IPS-11a (cell line): Measurements from ENCODE around the gene TSR1.
"Not testable (repeated sequence)": the region's sequence is repeated elsewhere in the genome, so short reads cannot be mapped to it uniquely, and the experiment has no call there.

Experiments
- H3K4me3 ChIP-seq: one replicate; pipeline ENCODE4 v1.5.1; 2013; ENCODE audit warnings: low read depth, low read length, control low read depth

TSR1 gene

GRCh38 chr17:2338315-2338657, 2.0 kb upstream of the TSR1 start:
- peak overlapping the region; percentile 99 for H3K4me3 ChIP-seq

DNA sequence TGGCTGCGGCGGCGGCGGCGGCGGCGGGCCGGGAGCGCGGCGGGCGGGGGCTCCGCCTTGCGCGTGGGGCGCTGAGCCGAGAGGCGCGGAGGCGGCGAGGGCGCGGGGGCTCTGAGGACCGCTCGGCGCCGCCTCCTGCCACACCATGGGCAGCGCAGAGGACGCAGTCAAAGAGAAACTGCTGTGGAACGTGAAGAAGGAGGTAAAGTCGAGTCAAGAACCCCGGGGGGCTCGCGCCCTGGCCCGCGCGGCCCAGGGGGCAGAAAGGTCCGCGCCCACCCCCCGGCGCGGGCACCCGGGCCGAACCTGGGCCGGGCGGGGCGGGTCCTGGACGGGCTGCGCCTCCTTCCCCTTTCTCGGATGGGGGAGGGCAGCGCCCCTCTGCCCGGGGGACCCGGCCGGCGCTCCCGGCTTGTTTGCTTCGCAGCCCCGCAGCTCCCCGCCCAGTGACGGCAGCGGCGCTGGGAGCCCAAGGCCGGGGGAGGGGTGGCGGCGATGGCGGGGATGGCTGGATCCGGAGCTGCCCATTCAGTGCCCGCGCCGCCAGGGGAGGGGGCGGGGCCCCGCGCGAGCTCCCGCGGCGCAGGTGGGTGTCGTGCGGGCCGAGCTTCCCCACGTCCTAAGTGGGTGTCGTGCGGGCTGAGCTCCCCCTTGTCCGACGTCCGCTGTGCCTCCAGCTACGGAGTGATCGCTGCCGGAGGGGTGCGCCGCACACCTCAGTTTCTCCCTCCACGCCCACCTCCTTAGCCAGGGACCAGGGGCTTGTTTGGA, 1.5 kb upstream of the TSR1 start:
- peak overlapping the region; percentile 99 for H3K4me3 ChIP-seq

DNA sequence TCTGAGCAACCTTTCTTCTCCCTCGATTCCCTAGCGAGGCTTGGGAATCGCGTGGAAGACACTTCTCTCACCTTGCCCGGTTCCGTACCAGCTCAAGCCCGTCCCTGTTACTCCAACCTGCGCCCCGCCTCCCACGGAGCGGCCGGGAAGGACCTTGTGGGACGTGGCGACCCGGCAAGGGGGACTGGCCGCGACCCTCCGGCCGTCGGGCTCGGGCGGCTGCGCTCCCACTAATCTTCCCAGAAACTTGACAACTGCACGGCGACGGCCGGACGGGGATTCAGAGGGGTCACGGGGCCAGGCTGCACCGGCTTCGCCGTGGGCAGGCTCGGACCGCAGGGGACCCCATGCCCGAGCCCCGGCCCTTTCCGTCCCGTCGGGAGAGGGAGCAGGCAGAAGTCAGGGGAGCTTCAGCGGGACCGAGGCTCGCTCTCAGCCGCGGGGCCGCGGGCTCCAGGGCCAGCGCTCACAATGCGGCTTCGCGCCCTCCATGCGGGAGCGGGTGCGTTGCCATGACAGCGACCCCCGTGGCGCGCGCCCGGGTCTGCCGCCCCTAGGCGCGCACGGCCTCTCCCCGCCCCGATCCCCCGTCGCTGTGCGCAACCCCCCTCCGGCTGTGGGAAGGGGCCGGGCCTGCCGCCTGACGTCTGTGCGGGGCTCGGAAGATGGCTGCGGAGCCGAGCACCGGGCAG, 741 bp upstream of the TSR1 start, which contains the start of gene SGSM2:
TSS of gene SGSM2 (plus strand) at position 650 of the 692 bp plus-strand sequence. CDS start 188 bp downstream, outside the sequence.
- peak within 1 kb of the TSS; percentile 99 for H3K4me3 ChIP-seq

GRCh38 chr17:2335726-2336214, 487 bp downstream of the TSR1 start:
- peak overlapping the region; percentile 99 for H3K4me3 ChIP-seq

GRCh38 chr17:2331303-2331702, 5.0 kb downstream of the TSR1 start:
- H3K4me3 ChIP-seq: no peak overlapping the region

- H3K4me3 ChIP-seq: no peak overlapping the region
Observed at GRCh38 chr17:2323629-2324314, 12.5 kb downstream of the TSR1 start.

DNA sequence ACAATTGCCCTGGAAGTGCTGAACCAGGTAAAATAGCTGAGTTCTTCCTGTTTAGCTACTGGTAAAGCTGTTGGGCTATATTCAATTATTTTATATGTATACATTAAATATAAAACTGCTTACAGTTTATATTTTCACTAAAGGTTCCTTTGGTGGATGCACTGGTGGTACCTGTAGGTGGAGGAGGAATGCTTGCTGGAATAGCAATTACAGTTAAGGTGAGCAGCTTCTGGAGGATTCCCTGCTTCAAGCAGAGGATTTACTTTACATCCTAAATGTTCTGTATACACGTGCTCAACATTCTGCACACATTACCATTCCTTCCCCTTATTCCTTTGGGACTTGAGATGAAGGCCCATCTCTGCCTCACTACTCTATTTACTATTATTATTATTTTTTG, 14.9 kb downstream of the TSR1 start:
- no peak overlapping the region for H3K4me3 ChIP-seq

GRCh38 chr17:2319051-2319450, 17.2 kb downstream of the TSR1 start:
- H3K4me3 ChIP-seq: no peak overlapping the region

- H3K4me3 ChIP-seq: no peak overlapping the region
Observed at GRCh38 chr17:2317796-2318195, 18.5 kb downstream of the TSR1 start.

- H3K4me3 ChIP-seq: not testable (repeated sequence)
Observed at GRCh38 chr17:2316916-2317205, 19.4 kb downstream of the TSR1 start.

- no peak overlapping the region for H3K4me3 ChIP-seq
Observed at GRCh38 chr17:2312736-2313135, 23.5 kb downstream of the TSR1 start.

DNA sequence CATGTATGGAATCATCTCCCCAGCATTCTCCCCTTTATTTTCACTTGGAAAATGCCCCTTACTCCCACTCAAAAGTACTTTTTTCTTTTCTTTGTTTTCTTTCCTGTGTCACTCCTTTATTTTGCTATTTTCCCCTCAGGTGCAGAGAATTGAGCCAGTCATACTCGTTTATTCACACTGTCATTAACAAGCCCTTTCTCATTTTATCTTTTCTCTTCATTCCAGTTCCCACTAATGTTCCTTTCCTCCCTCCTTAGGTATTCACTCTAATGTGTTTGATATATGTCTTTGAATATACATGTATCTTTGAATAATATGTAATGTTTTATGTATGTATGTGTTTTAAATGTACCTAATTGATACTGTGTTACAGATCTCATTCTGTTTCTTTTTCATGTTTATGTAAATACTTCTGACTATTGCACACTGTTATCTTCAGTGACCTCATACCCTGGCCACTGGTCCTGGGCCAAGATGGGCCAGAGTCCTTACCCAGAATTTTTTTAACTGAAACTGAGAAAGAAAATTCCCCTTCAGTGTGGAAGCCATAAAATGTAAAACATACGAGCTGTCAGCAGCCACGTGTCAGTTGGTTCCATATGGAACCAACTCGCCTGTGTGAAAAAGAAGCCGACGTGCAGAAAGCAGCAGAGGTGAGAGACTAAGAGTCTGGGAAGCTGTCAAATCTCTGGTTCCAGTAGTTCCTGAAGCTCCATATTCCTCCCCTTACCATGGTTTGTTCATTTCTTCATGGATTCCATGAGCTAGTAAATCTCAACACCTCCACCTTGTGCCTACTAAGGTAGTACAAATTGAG, 26.7 kb downstream of the TSR1 start:
- H3K4me3 ChIP-seq: no peak overlapping the region

- H3K4me3 ChIP-seq: no peak overlapping the region
Observed at GRCh38 chr17:2304931-2305330, 31.3 kb downstream of the TSR1 start.

GRCh38 chr17:2303204-2304188, 32.8 kb downstream of the TSR1 start, which contains the start of the genes SMG6 and SRR:
Gene SMG6 (minus strand): TSS chr17:2303785. CDS start chr17:2303720, 65 bp downstream.
Gene SRR (plus strand): TSS chr17:2303950. CDS start chr17:2315561, 11,611 bp downstream.
- H3K4me3 ChIP-seq: peak within 1 kb of the TSS; percentile 88

DNA sequence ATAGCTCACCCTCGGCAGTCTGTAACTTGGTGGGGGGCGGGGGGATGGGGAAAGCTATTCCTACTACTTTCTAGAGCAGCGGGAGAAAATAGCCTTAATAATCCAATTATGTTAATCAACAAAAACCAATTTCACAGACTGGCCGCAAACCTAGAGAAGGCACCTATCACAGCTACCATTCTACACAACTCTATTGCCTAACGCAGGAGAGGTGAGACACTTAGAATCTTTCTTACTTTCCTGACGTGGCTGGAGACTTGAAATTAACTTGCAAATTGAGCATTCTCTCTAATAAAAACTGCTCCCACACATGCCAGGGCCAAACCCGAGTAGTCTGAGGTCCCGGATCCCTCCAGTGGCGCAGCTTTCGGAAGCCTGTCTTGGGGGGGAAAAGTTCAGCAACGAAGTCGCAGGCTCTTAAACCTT, 33.5 kb downstream of the TSR1 start:
- peak overlapping the region; percentile 88 for H3K4me3 ChIP-seq

- no peak overlapping the region for H3K4me3 ChIP-seq
Observed at GRCh38 chr17:2299756-2300155, 36.5 kb downstream of the TSR1 start.

- H3K4me3 ChIP-seq: no peak overlapping the region
Observed at GRCh38 chr17:2299136-2299535, 37.1 kb downstream of the TSR1 start.

GRCh38 chr17:2297023-2297422, 39.2 kb downstream of the TSR1 start:
- H3K4me3 ChIP-seq: no peak overlapping the region

- no peak overlapping the region for H3K4me3 ChIP-seq
Observed at GRCh38 chr17:2295575-2295974, 40.7 kb downstream of the TSR1 start.

GRCh38 chr17:2292100-2292499, 44.2 kb downstream of the TSR1 start:
- H3K4me3 ChIP-seq: no peak overlapping the region
